ENCODE results near the gene YWHAB. TPM values are rescaled to one million over a fixed set of nuclear protein-coding genes. Genes with fewer than 3 reads are reported as not detected.

YWHAB gene
- total and polyA plus RNA-seq, 2 of the 4 experiments (the other 2 are of a cell fraction) = 78.0 to 102 TPM

DNA sequence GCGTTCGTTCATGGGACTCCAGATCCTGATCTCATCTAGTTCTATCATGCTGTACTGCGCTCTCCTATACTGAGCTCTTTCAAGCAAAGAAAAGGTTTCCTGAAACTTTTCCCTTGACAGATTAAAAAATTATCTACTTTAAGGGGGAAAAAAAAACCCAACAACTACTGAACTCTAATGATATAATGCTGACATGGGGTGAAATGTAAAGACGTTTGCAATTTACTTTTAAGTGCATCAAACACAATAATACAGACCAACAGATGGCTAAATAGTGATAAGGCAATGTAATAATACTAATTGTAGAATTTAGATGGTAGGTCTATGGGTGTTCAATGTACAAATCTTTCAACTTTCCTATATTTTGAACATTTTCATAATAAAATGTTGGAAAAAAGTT is 58.3 kb downstream of the YWHAB start:
- no peak for ATAC-seq (ENCODE audit: low read depth)
- WGBS, 2 experiments (ENCODE audit: extremely low coverage in 2 of 2, insufficient read length in 1 of 2) = 100% methylated on average over 2 of the region's 4 CpGs; no CpG with 5 or more reads in 1 of the 2 experiments
- POLR2A ChIA-PET (ENCODE audit: unreplicated experiment) = no interaction called here

More for the DNA sequence above, 58.3 kb downstream of the YWHAB start:
- H3K4me1 ChIP-seq (ENCODE audit: control insufficient read depth, insufficient read depth, low read length) = peaks cover 2% of the 10 kb centered on the region; the same call in 1 of the 2 replicates
- no peak overlapping the region for H4K8ac ChIP-seq (ENCODE audit: low read depth in 2 of 2, low read length in 2 of 2)
- no peak overlapping the region for H2BK120ac ChIP-seq (ENCODE audit: low read depth, low read length)
- no peak overlapping the region for H3K23ac ChIP-seq (ENCODE audit: low read depth, low read length)
- no peak overlapping the region for H3K27ac ChIP-seq (ENCODE audit: insufficient read depth, low read length)
- in situ Hi-C loops (cut with MboI; ENCODE audit: low sequenced_read_pairs) = no loop called here
- no peak for TF ChIP-seq POLR2A (IDR thresholded peaks at IDR 0.05; ENCODE audit: low read depth, low read length)
- 0 out of 2 replicates have a peak, but pooled peaks have one; percentile 21 for TF ChIP-seq MAFK (IDR thresholded peaks at IDR 0.05; ENCODE audit: low read depth, low read length)
- no peak overlapping the region for H3K4me3 ChIP-seq (ENCODE audit: insufficient read depth, low read depth, low read length)
- no peaks in the 10 kb centered on the region for H3K9me3 ChIP-seq (ENCODE audit: control insufficient read depth, insufficient read depth, low read length)
- H3K14ac ChIP-seq (replicated peaks; ENCODE audit: low read depth, low read length) = no peak overlapping the region
- H3K4me2 ChIP-seq (ENCODE audit: low read depth, low read length) = no peak overlapping the region
- CTCF ChIA-PET = no interaction called here
- H3K18ac ChIP-seq (ENCODE audit: low read depth, low read length) = no peak overlapping the region
- no peak overlapping the region for H4K91ac ChIP-seq (ENCODE audit: insufficient read depth, low read depth, low read length)
- no peak overlapping the region for H4K5ac ChIP-seq (ENCODE audit: low read depth, low read length)
- H2BK20ac ChIP-seq (ENCODE audit: low read depth, low read length) = no peak overlapping the region
- no peak overlapping the region for H3K56ac ChIP-seq (ENCODE audit: extremely low read depth, insufficient read depth, low read length)
- intact Hi-C loops (cut with micrococcal nuclease) = no loop called here
- DNase-seq = no peak
- no peak overlapping the region for H2BK15ac ChIP-seq (ENCODE audit: low read depth, low read length)
- H2BK5ac ChIP-seq (ENCODE audit: low read depth, low read length, poor library complexity, severe bottlenecking) = no peak overlapping the region
- H3K4ac ChIP-seq (ENCODE audit: low read depth, low read length) = no peak overlapping the region
- H3K36me3 ChIP-seq (ENCODE audit: control insufficient read depth, insufficient read depth, low read length) = peaks cover 45% of the 10 kb centered on the region
- H3K9ac ChIP-seq (ENCODE audit: low read depth, low read length) = no peak overlapping the region
- peaks cover 3% of the 10 kb centered on the region; the same call in 1 of the 2 replicates for H3K9me1 ChIP-seq (ENCODE audit: insufficient read depth, low read length)
- H2AK5ac ChIP-seq (ENCODE audit: low read depth, low read length) = no peak overlapping the region
- no peaks in the 10 kb centered on the region for H4K20me1 ChIP-seq (ENCODE audit: insufficient read depth, low read length)
- peaks cover 0 to 8% of the 10 kb centered on the region in 2 experiments; a peak in 1 of 4 replicates for H3K79me1 ChIP-seq (ENCODE audit: low read depth in 1 of 2, low read length in 2 of 2)
- dilution Hi-C loops (cut with HindIII; ENCODE audit: low sequenced_read_pairs, unreplicated experiment) = no loop called here
- BruUV-seq (replicated peaks) = no TSS peak
- no peaks in the 10 kb centered on the region for H3K27me3 ChIP-seq (ENCODE audit: control insufficient read depth, insufficient read depth, low read length)
- no peak overlapping the region for H2AFZ ChIP-seq (replicated peaks; ENCODE audit: low read length, poor library complexity)
- no peak overlapping the region for H2AK9ac ChIP-seq (replicated peaks; ENCODE audit: low read depth, low read length, poor library complexity)

Measured in IMR-90 (cell line).